Muscle layer of colon (tissue), 2 donors: ENCODE results near the gene NR1I2.
A peak's percentile ranks its signal among the peaks of the same experiment; 100 is the strongest.

Source experiments
- H3K27ac ChIP-seq: one replicate; pipeline ENCODE4 v1.7.0; 2013; ENCODE audit warnings: low read depth, mild to moderate bottlenecking, low read length, moderate library complexity
- H3K27me3 ChIP-seq, 2 donors: one replicate each; pipeline ENCODE4 v1.7.0; 2013; ENCODE audit warnings: low read length in 2 of 2, mild to moderate bottlenecking in 2 of 2; ENCODE audit not compliant: insufficient read depth in 2 of 2, control insufficient read depth in 1 of 2
- H3K36me3 ChIP-seq: one replicate; pipeline ENCODE4 v1.7.0; 2013; ENCODE audit warnings: mild to moderate bottlenecking, low read length; ENCODE audit not compliant: insufficient read depth
- H3K4me1 ChIP-seq: one replicate; pipeline ENCODE4 v1.7.0; 2013; ENCODE audit warnings: mild to moderate bottlenecking, low read length; ENCODE audit not compliant: insufficient read depth
- H3K4me3 ChIP-seq, 2 donors: one replicate each; pipeline ENCODE4 v1.7.0; 2013; ENCODE audit warnings: low read length in 2 of 2, low read depth in 1 of 2, mild to moderate bottlenecking in 1 of 2, moderate library complexity in 1 of 2
- H3K9ac ChIP-seq: one replicate; pipeline ENCODE4 v1.7.0; 2013; ENCODE audit warnings: low read length
- H3K9me3 ChIP-seq: one replicate; pipeline ENCODE4 v1.7.0; 2013; ENCODE audit warnings: mild to moderate bottlenecking, low read length
- donor health status: abdominal sarcoma.
- donor health status: Adenocarcinoma of cecum.

NR1I2 gene

DNA sequence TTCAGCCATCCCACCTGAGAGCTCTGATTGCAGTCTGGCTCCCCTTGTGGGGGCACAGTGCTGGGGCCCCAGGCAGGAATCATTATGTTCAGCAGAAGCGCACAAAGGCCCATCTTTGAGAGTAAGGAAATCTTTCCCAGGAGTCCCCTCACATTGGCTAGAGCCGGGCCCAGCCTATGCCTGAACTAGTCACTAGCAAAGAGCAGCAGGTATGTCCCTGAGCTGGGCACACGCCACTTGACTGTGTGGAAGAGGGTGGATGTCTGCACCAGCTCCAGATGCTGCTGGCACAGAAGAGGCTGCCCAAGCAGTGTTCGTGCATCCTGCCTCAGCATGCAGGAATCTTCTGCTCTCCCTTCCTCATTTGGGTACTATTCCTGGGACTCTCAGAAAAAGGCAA, 26.3 kb downstream of the NR1I2 start:
- no peaks in the 10 kb centered on the region for H3K27me3 ChIP-seq
- H3K4me3 ChIP-seq: no peak overlapping the region
- H3K9ac ChIP-seq: no peak overlapping the region
- H3K27ac ChIP-seq: no peak overlapping the region
- H3K4me1 ChIP-seq: no peaks in the 10 kb centered on the region
- H3K36me3 ChIP-seq: no peaks in the 10 kb centered on the region
- H3K9me3 ChIP-seq: no peaks in the 10 kb centered on the region

- Histone ChIP-seq H3K4me3 (no peak overlapping the region), H3K4me1 (no peaks in the 10 kb centered on the region), H3K27me3 (no peaks in the 10 kb centered on the region), H3K9me3 (no peaks in the 10 kb centered on the region), H3K9ac (no peak overlapping the region), H3K27ac (no peak overlapping the region), H3K36me3 (no peaks in the 10 kb centered on the region)
These were observed 26.9 kb downstream of the NR1I2 start for GRCh38 chr3:119808843-119809242.

GRCh38 chr3:119809249-119810017, 27.5 kb downstream of the NR1I2 start:
- no peaks in the 10 kb centered on the region for H3K27me3 ChIP-seq
- peak overlapping the region; percentile 56 to 62 for H3K4me3 ChIP-seq
- H3K9ac ChIP-seq: no peak overlapping the region
- H3K4me1 ChIP-seq: no peaks in the 10 kb centered on the region
- H3K36me3 ChIP-seq: no peaks in the 10 kb centered on the region
- H3K9me3 ChIP-seq: no peaks in the 10 kb centered on the region
- H3K27ac ChIP-seq: no peak overlapping the region

DNA sequence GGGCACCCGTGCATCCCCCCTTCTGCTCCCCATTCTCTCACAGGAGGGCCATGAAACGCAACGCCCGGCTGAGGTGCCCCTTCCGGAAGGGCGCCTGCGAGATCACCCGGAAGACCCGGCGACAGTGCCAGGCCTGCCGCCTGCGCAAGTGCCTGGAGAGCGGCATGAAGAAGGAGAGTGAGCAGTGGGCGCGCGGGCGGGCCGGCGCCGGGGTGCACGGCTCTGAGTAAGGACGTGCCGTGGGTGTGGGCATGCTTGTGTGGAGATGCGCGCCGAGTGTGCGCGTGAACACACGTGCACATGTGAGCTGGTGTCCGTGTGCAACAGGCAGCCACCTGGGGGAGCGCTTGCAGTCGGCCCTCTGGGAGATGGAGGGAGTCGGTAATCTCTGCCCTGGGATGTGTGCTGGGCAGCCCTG, 28.1 kb downstream of the NR1I2 start:
- H3K27me3 ChIP-seq: no peaks in the 10 kb centered on the region
- H3K4me1 ChIP-seq: no peaks in the 10 kb centered on the region
- H3K9ac ChIP-seq: no peak overlapping the region
- no peaks in the 10 kb centered on the region for H3K9me3 ChIP-seq
- no peak overlapping the region for H3K27ac ChIP-seq
- no peaks in the 10 kb centered on the region for H3K36me3 ChIP-seq
- H3K4me3 ChIP-seq: peak overlapping the region; percentile 56 to 62

DNA sequence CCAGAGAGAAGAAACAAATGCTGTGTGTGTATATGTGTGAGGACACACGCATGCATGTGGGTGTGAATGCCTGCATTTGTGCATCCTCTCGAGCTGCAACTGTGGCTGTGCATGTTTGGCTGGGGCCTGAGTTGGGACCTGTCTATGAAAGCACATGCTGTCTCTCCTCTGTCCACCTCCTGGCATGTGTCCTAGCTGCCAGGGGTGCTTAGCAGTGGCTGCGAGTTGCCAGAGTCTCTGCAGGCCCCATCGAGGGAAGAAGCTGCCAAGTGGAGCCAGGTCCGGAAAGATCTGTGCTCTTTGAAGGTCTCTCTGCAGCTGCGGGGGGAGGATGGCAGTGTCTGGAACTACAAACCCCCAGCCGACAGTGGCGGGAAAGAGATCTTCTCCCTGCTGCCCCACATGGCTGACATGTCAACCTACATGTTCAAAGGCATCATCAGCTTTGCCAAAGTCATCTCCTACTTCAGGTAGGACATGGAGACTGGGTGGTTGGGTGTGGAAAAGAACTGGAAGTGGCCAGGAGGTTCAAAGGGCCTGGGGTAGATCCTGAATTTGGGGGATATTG, 30.7 kb downstream of the NR1I2 start:
- H3K9me3 ChIP-seq: no peaks in the 10 kb centered on the region
- no peaks in the 10 kb centered on the region for H3K36me3 ChIP-seq
- H3K4me1 ChIP-seq: no peaks in the 10 kb centered on the region
- H3K27me3 ChIP-seq: no peaks in the 10 kb centered on the region
- H3K27ac ChIP-seq: no peak overlapping the region
- no peak overlapping the region for H3K4me3 ChIP-seq
- H3K9ac ChIP-seq: no peak overlapping the region

GRCh38 chr3:119815716-119816115, 33.8 kb downstream of the NR1I2 start:
- no peak overlapping the region for H3K9ac ChIP-seq
- H3K9me3 ChIP-seq: no peaks in the 10 kb centered on the region
- H3K4me3 ChIP-seq: no peak overlapping the region
- no peaks in the 10 kb centered on the region for H3K27me3 ChIP-seq
- H3K4me1 ChIP-seq: no peaks in the 10 kb centered on the region
- no peaks in the 10 kb centered on the region for H3K36me3 ChIP-seq
- no peak overlapping the region for H3K27ac ChIP-seq

- H3K9me3 ChIP-seq: no peaks in the 10 kb centered on the region
- H3K4me1 ChIP-seq: no peaks in the 10 kb centered on the region
- H3K27me3 ChIP-seq: no peaks in the 10 kb centered on the region
- no peak overlapping the region for H3K27ac ChIP-seq
- no peak overlapping the region for H3K4me3 ChIP-seq
- H3K9ac ChIP-seq: no peak overlapping the region
- no peaks in the 10 kb centered on the region for H3K36me3 ChIP-seq
These were observed 35.2 kb downstream of the NR1I2 start for GRCh38 chr3:119817071-119817470.

DNA sequence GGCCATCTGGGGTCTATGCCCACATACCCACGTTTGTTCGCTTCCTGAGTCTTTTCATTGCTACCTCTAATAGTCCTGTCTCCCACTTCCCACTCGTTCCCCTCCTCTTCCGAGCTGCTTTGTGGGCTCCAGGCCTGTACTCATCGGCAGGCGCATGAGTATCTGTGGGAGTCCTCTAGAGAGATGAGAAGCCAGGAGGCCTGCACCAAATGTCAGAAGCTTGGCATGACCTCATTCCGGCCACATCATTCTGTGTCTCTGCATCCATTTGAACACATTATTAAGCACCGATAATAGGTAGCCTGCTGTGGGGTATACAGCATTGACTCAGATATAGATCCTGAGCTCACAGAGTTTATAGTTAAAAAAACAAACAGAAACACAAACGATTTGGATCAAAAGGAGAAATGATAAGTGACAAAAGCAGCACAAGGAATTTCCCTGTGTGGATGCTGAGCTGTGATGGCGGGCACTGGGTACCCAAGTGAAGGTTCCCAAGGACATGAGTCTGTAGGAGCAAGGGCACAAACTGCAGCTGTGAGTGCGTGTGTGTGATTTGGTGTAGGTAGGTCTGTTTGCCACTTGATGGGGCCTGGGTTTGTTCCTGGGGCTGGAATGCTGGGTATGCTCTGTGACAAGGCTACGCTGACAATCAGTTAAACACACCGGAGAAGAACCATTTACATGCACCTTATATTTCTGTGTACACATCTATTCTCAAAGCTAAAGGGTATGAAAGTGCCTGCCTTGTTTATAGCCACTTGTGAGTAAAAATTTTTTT, 35.9 kb downstream of the NR1I2 start:
- Histone ChIP-seq H3K9ac (no peak overlapping the region), H3K9me3 (no peaks in the 10 kb centered on the region), H3K36me3 (no peaks in the 10 kb centered on the region), H3K27me3 (no peaks in the 10 kb centered on the region), H3K4me3 (no peak overlapping the region), H3K27ac (no peak overlapping the region), H3K4me1 (no peaks in the 10 kb centered on the region)

DNA sequence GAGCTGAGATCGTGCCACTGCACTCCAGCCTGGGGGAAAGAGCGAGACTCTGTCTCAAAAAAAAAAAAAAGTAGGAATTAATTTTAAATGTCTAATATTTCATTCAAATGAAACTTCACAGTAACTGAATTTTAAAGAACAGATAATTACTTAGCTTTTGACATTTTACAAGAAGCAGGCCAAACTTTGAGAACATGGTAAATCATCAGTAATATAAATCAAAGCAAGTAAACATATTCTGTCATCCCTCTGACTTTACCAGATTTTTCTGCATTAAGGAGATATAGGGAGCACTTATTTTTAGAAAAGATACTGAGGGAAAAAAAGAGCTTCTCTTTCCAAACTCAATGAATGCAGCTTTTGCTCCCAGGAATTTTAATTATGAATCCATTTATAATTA, 37.0 kb downstream of the NR1I2 start:
- Histone ChIP-seq H3K27me3 (no peaks in the 10 kb centered on the region), H3K4me1 (no peaks in the 10 kb centered on the region), H3K4me3 (no peak overlapping the region), H3K9ac (no peak overlapping the region), H3K27ac (no peak overlapping the region), H3K9me3 (no peaks in the 10 kb centered on the region), H3K36me3 (no peaks in the 10 kb centered on the region)

DNA sequence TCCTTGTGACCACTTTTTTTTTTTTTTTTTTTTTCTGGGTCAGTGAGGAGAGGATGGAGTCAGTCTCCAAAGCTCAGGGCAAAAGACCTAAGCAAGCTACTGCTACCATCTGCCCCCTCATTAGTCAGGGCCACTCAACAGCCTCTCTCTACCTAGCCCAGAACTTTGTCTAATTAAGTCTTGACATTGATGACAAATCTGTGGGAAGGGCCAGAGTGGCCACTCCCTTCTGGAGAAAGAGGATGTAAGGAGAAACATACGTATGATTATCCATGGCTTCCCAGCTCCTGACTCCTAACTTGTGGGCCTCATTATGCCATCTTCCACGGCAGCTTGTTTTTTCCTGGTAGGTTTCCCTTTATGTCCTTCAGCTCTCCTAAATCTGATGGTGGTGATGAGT, 37.9 kb downstream of the NR1I2 start:
- Histone ChIP-seq H3K27me3 (no peaks in the 10 kb centered on the region), H3K9me3 (no peaks in the 10 kb centered on the region), H3K4me1 (no peaks in the 10 kb centered on the region), H3K9ac (no peak overlapping the region), H3K4me3 (no peak overlapping the region), H3K27ac (no peak overlapping the region), H3K36me3 (no peaks in the 10 kb centered on the region)

DNA sequence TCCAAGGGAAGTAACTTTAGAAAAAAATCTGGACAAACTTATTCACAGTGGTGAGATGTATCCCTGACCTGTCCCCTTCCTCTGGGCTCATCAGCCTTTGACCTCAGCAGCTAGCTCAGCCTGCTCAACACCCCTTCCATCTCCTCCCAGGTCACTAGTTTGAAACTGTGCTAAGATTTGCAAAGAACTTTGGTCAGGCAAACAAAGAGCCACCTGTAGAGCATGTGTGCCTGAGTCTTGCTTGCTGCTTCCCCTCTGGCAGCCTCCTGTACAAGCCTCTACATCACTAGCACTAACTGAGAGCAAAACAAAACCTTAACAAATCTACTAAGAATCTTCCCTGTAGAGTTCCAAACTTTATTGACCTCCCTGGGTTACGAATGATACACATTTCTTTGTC, 43.9 kb downstream of the NR1I2 start:
- no peaks in the 10 kb centered on the region for H3K9me3 ChIP-seq
- H3K9ac ChIP-seq: no peak overlapping the region
- H3K27me3 ChIP-seq: no peaks in the 10 kb centered on the region
- no peaks in the 10 kb centered on the region for H3K36me3 ChIP-seq
- H3K27ac ChIP-seq: no peak overlapping the region
- no peak overlapping the region for H3K4me3 ChIP-seq
- no peaks in the 10 kb centered on the region for H3K4me1 ChIP-seq
